Testis (tissue), 2 donors: ENCODE results near the gene AHCYL1.

Experiments used
- POLR2A ChIP-seq: fragments of 450-650 bp; IDR thresholded peaks from one replicate; pipeline ENCODE4 v1.6.1; 2017; ENCODE audit warnings: antibody characterized with exemption, mild to moderate bottlenecking, moderate library complexity
- TF ChIP-seq, protein P1 (sequence below), 3 experiments: fragments of 450-650 bp in 2 of 3; fragments of 200-600 bp in 1 of 3; sonication (generic) in 1 of 3; IDR thresholded peaks; one replicate each; pipeline ENCODE4 v1.5.1; 2016 to 2019; ENCODE audit warnings: antibody characterized with exemption in 3 of 3, mild to moderate bottlenecking in 2 of 3, moderate library complexity in 1 of 3

DNA sequence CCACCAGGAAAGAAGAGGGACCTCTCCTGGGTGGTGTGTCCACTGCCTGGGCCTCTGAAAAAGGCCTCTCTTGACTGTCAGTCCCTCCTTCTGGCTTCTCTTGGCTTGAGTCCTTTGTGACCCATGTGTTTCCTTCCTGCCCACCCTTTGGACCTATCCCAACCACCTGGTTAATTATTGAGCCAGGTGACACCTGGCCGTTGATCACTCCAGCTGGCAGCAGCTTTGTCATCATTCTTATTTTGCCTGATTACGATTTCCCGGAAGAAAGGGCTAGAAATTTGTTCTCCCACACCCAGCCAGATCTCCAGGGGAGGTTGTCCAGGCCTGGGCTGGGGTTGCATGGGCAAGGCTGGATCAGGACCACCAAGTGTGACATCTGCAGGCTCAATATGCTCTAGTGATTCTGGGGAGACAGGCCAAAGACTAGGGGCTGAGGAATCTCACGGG is 49.1 kb upstream of the AHCYL1 start:
- TF ChIP-seq, protein P1, sequence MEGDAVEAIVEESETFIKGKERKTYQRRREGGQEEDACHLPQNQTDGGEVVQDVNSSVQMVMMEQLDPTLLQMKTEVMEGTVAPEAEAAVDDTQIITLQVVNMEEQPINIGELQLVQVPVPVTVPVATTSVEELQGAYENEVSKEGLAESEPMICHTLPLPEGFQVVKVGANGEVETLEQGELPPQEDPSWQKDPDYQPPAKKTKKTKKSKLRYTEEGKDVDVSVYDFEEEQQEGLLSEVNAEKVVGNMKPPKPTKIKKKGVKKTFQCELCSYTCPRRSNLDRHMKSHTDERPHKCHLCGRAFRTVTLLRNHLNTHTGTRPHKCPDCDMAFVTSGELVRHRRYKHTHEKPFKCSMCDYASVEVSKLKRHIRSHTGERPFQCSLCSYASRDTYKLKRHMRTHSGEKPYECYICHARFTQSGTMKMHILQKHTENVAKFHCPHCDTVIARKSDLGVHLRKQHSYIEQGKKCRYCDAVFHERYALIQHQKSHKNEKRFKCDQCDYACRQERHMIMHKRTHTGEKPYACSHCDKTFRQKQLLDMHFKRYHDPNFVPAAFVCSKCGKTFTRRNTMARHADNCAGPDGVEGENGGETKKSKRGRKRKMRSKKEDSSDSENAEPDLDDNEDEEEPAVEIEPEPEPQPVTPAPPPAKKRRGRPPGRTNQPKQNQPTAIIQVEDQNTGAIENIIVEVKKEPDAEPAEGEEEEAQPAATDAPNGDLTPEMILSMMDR (IDR thresholded peaks at IDR 0.05), result no peak
- no peak for TF ChIP-seq POLR2A
